ENCODE measurements around the gene NTF4.

DNA sequence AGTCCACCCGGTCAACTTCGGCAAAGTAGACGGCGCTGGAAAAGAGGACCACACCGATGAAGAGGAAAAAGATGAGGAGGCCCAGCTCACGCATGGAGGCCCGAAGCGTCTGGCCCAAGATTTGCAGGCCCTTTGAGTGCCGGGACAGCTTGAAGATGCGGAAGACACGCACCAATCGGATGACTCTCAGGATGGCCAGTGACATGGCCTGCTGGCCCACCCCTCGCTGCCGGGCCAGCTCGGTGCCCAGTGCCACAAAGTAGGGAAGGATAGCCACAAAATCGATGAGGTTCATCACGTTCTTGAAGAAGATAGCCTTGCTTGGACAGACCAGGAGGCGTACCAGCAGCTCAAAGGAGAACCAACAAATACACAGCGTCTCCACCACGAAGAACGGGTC lies 5.8 kb upstream of the NTF4 start:
- TF ChIP-seq, protein P1, sequence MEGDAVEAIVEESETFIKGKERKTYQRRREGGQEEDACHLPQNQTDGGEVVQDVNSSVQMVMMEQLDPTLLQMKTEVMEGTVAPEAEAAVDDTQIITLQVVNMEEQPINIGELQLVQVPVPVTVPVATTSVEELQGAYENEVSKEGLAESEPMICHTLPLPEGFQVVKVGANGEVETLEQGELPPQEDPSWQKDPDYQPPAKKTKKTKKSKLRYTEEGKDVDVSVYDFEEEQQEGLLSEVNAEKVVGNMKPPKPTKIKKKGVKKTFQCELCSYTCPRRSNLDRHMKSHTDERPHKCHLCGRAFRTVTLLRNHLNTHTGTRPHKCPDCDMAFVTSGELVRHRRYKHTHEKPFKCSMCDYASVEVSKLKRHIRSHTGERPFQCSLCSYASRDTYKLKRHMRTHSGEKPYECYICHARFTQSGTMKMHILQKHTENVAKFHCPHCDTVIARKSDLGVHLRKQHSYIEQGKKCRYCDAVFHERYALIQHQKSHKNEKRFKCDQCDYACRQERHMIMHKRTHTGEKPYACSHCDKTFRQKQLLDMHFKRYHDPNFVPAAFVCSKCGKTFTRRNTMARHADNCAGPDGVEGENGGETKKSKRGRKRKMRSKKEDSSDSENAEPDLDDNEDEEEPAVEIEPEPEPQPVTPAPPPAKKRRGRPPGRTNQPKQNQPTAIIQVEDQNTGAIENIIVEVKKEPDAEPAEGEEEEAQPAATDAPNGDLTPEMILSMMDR (IDR thresholded peaks at IDR 0.05; ENCODE audit: insufficient read depth, low read length), result no peak
- TF ChIP-seq, protein P2, sequence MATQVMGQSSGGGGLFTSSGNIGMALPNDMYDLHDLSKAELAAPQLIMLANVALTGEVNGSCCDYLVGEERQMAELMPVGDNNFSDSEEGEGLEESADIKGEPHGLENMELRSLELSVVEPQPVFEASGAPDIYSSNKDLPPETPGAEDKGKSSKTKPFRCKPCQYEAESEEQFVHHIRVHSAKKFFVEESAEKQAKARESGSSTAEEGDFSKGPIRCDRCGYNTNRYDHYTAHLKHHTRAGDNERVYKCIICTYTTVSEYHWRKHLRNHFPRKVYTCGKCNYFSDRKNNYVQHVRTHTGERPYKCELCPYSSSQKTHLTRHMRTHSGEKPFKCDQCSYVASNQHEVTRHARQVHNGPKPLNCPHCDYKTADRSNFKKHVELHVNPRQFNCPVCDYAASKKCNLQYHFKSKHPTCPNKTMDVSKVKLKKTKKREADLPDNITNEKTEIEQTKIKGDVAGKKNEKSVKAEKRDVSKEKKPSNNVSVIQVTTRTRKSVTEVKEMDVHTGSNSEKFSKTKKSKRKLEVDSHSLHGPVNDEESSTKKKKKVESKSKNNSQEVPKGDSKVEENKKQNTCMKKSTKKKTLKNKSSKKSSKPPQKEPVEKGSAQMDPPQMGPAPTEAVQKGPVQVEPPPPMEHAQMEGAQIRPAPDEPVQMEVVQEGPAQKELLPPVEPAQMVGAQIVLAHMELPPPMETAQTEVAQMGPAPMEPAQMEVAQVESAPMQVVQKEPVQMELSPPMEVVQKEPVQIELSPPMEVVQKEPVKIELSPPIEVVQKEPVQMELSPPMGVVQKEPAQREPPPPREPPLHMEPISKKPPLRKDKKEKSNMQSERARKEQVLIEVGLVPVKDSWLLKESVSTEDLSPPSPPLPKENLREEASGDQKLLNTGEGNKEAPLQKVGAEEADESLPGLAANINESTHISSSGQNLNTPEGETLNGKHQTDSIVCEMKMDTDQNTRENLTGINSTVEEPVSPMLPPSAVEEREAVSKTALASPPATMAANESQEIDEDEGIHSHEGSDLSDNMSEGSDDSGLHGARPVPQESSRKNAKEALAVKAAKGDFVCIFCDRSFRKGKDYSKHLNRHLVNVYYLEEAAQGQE (IDR thresholded peaks at IDR 0.05; ENCODE audit: insufficient replicate concordance, low read depth), result no peak
- TF ChIP-seq GABPA (IDR thresholded peaks at IDR 0.05; ENCODE audit: low read depth), result no peak
